ENCODE measurements around the gene NCR3LG1. TPM values are rescaled to one million over a fixed set of nuclear protein-coding genes. Genes with fewer than 3 reads are reported as not detected.
A peak's percentile ranks its signal among the peaks of the same experiment; 100 is the strongest.

Gene NCR3LG1
- total RNA-seq, 4 donors from 2014 or later = 5.2 to 11.7 (median 9.4) TPM

DNA sequence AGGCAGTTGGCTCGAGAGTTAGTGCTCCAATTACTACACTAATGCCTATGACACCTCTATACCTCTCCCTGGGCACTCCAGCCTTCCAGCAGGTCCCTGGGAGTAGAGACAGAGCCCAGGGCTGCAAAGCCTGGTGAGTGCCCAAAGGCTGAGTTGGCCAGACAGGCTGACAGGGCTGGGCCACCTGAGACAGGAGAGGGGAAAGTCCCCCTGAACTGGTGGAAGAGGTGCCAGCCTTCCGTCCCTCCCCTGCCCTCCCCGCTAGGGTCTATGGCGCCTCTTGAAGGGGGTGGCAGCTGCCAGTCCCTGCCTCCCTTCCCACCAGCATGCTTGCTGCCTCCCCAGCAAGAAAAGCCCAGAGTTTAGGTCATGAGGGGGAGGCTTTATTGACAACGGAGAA lies 33.9 kb downstream of the NCR3LG1 start:
- WGBS, 2 donors (ENCODE audit: low coverage in 1 of 2) = 86 to 90% methylated on average over 1 to 5 of the region's 5 CpGs
- TF ChIP-seq POLR2A (IDR thresholded peaks at IDR 0.05) (no peak), POLR2AphosphoS5 (IDR thresholded peaks at IDR 0.05) (no peak), EP300 (IDR thresholded peaks at IDR 0.05; ENCODE audit: low read depth) (no peak)
- TF ChIP-seq, protein P1, sequence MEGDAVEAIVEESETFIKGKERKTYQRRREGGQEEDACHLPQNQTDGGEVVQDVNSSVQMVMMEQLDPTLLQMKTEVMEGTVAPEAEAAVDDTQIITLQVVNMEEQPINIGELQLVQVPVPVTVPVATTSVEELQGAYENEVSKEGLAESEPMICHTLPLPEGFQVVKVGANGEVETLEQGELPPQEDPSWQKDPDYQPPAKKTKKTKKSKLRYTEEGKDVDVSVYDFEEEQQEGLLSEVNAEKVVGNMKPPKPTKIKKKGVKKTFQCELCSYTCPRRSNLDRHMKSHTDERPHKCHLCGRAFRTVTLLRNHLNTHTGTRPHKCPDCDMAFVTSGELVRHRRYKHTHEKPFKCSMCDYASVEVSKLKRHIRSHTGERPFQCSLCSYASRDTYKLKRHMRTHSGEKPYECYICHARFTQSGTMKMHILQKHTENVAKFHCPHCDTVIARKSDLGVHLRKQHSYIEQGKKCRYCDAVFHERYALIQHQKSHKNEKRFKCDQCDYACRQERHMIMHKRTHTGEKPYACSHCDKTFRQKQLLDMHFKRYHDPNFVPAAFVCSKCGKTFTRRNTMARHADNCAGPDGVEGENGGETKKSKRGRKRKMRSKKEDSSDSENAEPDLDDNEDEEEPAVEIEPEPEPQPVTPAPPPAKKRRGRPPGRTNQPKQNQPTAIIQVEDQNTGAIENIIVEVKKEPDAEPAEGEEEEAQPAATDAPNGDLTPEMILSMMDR (IDR thresholded peaks at IDR 0.05) = no peak
- Histone ChIP-seq H3K4me3 (no peak overlapping the region), H3K27ac (no peak overlapping the region), H3K27me3 (no peaks in the 10 kb centered on the region), H3K4me1 (peaks cover 0 to 5% (median 3%) of the 10 kb centered on the region in 4 donors), H3K9me3 (no peaks in the 10 kb centered on the region), H3K36me3 (no peaks in the 10 kb centered on the region)
- in situ Hi-C loops (cut with MboI; ENCODE audit: low pct_ligation_motif_present in 1 of 4, low pct_unique_long_range_greater_than_20kb in 1 of 4, low sequenced_read_pairs in 3 of 4) (loop anchor here in 1 of 4 donors (10.0 kb wide), 1 partner anchor 119 kb away; no protein-coding TSS in a partner anchor), intact Hi-C loops (cut with DNase I; ENCODE audit: low total_unique reads) (loop anchor here (2.0 kb wide), 1 partner anchor 119 kb away; no protein-coding TSS in a partner anchor)
- DNase-seq = no peak

DNA sequence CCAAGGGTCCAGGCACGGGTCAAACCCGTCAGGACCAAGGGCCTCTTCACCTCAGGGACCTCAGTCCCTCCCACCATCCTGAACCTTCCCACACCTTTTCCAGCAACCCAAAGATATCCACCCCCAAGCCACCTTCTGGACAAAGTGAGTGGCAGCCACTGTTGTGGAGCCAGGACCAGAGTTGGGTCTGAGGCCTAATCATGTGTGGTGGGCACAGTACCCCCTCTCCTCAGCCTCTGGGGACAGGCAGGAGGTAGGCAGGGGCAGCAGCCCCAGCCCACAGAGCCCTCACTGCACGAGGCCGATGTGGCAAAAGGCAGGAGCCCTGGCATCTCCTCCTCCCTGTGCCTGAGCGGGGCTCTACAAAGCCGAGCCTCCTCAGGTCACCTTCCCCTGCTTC lies 34.3 kb downstream of the NCR3LG1 start:
- peaks cover 0 to 5% (median 3%) of the 10 kb centered on the region in 4 donors for H3K4me1 ChIP-seq
- in situ Hi-C loops (cut with MboI; ENCODE audit: low pct_ligation_motif_present in 1 of 4, low pct_unique_long_range_greater_than_20kb in 1 of 4, low sequenced_read_pairs in 3 of 4) = loop anchor here in 1 of 4 donors (10.0 kb wide), 1 partner anchor 119 kb away; no protein-coding TSS in a partner anchor
- no peaks in the 10 kb centered on the region for H3K36me3 ChIP-seq
- TF ChIP-seq, protein P1 (IDR thresholded peaks at IDR 0.05) = no peak
- TF ChIP-seq EP300 (IDR thresholded peaks at IDR 0.05; ENCODE audit: low read depth) = no peak
- no peak for TF ChIP-seq POLR2A (IDR thresholded peaks at IDR 0.05)
- TF ChIP-seq POLR2AphosphoS5 (IDR thresholded peaks at IDR 0.05) = no peak
- 83 to 87% methylated on average over 2 to 6 of the region's 6 CpGs for WGBS, 2 donors (ENCODE audit: low coverage in 1 of 2)
- H3K4me3 ChIP-seq = no peak overlapping the region
- no peak overlapping the region for H3K27ac ChIP-seq
- H3K9me3 ChIP-seq = no peaks in the 10 kb centered on the region
- intact Hi-C loops (cut with DNase I; ENCODE audit: low total_unique reads) = loop anchor here (2.0 kb wide), 1 partner anchor 119 kb away; no protein-coding TSS in a partner anchor
- no peak for DNase-seq
- H3K27me3 ChIP-seq = no peaks in the 10 kb centered on the region

DNA sequence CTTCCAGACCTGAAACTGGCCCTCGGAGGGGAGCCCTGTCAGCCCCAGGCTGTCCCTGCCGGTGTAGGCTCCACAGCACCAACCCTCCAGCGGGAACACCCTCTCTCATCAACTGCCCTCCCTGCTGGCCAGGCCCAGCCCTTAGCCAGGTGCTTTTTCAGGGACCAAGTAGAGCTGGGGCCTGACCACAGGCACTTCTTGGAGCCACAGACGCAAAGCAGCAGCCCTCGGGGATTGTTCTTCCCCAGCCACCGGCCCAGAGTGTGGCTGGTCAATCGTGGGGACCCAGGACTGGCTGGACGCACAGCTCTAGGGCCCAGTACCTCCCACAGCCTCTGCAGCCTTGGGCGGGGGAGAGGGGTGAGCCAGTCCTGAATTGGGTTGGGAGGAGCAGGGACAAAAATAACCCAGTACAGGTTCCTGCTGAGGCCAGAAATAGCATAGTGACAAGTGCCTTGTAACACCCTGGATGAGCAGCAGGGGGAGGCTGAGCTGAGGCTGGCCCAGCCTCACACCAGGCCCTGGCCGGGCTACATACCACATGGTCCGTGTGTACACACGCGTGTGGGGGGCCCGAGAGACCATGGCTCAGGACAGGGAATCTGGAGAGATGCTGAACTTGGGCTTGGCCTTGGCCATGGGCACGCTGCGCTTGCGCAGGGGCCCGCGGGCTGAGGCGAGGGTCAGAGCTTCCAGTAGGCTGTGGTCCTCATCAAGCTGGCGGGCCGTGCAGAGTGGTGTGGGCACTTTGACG lies 34.9 kb downstream of the NCR3LG1 start:
- Histone ChIP-seq H3K27me3 (no peaks in the 10 kb centered on the region), H3K4me1 (peaks cover 0 to 5% (median 3%) of the 10 kb centered on the region in 4 donors), H3K27ac (no peak overlapping the region), H3K9me3 (no peaks in the 10 kb centered on the region), H3K36me3 (no peaks in the 10 kb centered on the region), H3K4me3 (no peak overlapping the region)
- peak; percentile 63 for DNase-seq
- no peak for TF ChIP-seq POLR2AphosphoS5 (IDR thresholded peaks at IDR 0.05)
- no peak for TF ChIP-seq POLR2A (IDR thresholded peaks at IDR 0.05)
- TF ChIP-seq, protein P1 (IDR thresholded peaks at IDR 0.05) = peak; percentile 53 to 81 (median 66)
- no peak for TF ChIP-seq EP300 (IDR thresholded peaks at IDR 0.05; ENCODE audit: low read depth)
- WGBS, 2 donors (ENCODE audit: low coverage in 1 of 2) = 61% methylated on average over 17 of the region's 23 CpGs; no CpG with 5 or more reads in 1 of the 2 donors
- intact Hi-C loops (cut with DNase I; ENCODE audit: low total_unique reads) (no loop called here), in situ Hi-C loops (cut with MboI; ENCODE audit: low pct_ligation_motif_present in 1 of 4, low pct_unique_long_range_greater_than_20kb in 1 of 4, low sequenced_read_pairs in 3 of 4) (loop anchor here in 1 of 4 donors (10.0 kb wide), 1 partner anchor 118 kb away; no protein-coding TSS in a partner anchor)

DNA sequence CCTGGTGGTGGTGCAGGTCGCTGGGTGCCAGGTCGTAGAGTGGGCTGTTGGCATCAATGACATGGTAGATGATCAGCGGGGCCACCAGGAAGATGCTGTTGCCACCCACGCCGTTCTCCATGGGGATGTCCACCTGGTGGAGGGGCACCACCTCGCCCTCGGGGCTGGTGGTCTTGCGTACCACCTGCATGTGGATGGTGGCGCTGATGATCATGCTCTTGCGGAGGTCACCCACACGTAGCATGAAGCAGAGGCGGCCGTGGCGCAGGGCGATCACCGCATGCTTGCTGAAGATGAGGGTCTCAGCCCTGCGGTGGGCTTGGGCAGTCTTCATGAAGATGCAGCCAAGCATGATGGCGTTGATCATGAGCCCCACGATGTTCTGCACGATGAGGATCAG lies 35.7 kb downstream of the NCR3LG1 start:
- Histone ChIP-seq H3K27me3 (no peaks in the 10 kb centered on the region), H3K4me3 (no peak overlapping the region), H3K27ac (no peak overlapping the region), H3K9me3 (no peaks in the 10 kb centered on the region), H3K4me1 (peaks cover 0 to 5% (median 3%) of the 10 kb centered on the region in 4 donors), H3K36me3 (no peaks in the 10 kb centered on the region)
- intact Hi-C loops (cut with DNase I; ENCODE audit: low total_unique reads) = no loop called here
- in situ Hi-C loops (cut with MboI; ENCODE audit: low pct_ligation_motif_present in 1 of 4, low pct_unique_long_range_greater_than_20kb in 1 of 4, low sequenced_read_pairs in 3 of 4) = loop anchor here in 1 of 4 donors (10.0 kb wide), 1 partner anchor 118 kb away; no protein-coding TSS in a partner anchor
- 97% methylated on average over 20 of the region's 20 CpGs; no CpG with 5 or more reads in 1 of the 2 donors for WGBS, 2 donors (ENCODE audit: low coverage in 1 of 2)
- TF ChIP-seq POLR2A (IDR thresholded peaks at IDR 0.05) = no peak
- TF ChIP-seq EP300 (IDR thresholded peaks at IDR 0.05; ENCODE audit: low read depth) = no peak
- TF ChIP-seq POLR2AphosphoS5 (IDR thresholded peaks at IDR 0.05) = no peak
- TF ChIP-seq, protein P1 (IDR thresholded peaks at IDR 0.05) = no peak
- DNase-seq = no peak
